HG03460 (cell line): ENCODE results near the gene RMDN3.

Experiments used
- ATAC-seq: cut with Tn5 transposase; IDR thresholded peaks from one replicate; pipeline ENCODE4 v1.9.1; 2021; ENCODE audit not compliant: unreplicated experiment

Gene RMDN3

DNA sequence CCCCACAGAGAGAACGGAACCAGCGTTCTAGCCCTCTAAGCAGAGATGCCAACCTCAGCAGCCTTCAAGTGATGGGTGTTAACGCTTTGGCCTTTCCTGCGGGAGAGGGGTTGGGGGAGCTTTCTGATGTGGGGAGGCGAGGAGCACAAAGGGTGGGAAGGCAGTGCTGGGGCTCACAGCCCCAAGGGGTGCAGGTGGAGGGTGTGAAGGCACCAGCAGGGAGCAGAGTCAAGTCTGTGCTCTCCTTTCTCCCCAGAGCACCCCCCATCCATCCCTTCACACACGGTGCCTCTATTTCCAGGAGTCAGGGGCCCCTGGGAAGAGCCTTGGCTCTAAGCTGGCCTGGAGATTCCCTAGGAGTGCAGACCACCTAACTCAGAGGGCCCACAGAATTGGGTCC, 18.8 kb upstream of the RMDN3 start:
- no peak for ATAC-seq

DNA sequence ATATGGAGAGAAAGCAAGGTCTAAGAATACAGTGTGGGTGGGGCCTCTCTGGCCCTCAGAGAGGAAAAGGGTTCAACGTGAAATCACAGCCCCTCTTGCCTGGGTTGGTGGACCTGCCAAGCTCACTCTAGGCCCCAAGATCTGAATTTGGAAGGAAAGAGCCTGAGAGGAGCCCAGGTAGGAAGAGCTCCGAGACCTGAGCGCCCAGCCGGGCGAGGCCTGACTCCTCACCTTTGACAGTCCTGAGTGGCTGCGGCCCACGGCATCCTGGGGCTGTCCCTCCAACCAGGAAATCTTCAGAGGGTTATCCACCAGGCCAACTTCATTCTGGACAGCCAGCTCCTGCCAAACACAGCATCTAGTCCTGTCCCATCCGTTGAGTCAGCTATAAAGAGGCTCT, 18.4 kb upstream of the RMDN3 start:
- ATAC-seq, result no peak

DNA sequence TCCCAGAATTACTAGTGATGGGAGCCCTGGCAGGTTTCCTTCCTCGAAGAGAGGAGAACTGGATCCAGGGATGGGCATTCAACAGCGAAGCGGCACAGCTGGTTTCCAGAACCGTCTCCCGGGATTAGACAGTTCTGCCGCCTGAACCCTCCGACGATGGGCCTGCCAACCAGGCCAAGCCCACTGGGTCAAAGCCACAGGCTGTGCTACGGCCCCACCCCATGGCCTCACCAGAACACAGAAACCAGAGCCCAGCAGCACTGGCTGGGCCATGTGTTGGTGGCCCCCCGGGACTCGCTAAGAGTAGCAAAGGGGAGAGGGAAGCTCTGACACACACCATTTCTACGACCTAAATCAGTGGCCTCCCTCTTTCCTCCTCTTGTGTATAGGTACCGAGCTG, 17.0 kb upstream of the RMDN3 start:
- no peak for ATAC-seq

DNA sequence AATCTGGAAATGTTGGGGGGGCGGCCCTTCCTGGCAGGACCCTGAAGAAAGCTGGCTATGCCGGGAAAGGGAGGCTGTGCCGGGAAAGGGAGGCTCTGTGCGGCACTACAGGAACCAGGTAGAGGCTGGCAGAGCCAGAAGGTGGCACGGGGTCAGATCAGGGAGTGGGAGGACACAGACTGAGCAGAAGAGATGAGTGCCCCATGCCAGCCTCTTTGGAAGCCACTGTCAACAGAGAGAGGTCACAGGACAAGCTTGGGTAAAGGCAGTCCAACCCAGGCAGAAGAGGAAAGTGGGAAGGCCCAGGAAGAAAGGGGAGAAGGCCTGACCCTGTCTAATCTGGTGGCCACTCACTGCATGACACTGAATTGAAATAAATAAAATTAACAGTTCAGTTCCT, 16.2 kb upstream of the RMDN3 start:
- no peak for ATAC-seq

DNA sequence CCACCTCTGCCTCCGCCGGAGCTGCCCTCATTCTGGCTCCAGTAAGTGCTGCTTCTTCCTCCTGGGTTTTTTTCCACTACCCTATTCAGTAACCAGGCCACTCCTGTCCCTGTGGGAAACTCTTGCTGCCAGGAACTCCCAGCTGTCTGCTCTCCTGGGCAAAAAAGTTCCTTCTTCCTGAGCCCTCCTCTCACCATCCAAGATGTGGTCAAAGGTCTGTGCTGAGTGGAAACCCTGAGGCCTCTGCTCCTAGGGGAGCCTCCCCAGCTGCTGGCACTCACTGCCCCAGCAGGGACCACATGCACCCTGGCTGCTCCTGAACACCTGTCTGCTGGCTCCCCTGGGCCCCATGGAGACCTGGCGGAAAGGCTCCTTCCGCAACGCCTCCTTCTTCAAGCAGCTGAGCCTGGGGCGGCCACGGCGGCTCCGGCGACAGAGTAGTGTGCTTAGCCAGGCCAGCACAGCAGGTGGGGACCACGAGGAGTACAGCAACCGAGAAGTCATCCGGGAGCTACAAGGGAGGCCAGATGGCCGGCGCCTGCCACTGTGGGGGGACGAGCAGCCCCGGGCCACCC, 15.2 kb upstream of the RMDN3 start:
- no peak for ATAC-seq

DNA sequence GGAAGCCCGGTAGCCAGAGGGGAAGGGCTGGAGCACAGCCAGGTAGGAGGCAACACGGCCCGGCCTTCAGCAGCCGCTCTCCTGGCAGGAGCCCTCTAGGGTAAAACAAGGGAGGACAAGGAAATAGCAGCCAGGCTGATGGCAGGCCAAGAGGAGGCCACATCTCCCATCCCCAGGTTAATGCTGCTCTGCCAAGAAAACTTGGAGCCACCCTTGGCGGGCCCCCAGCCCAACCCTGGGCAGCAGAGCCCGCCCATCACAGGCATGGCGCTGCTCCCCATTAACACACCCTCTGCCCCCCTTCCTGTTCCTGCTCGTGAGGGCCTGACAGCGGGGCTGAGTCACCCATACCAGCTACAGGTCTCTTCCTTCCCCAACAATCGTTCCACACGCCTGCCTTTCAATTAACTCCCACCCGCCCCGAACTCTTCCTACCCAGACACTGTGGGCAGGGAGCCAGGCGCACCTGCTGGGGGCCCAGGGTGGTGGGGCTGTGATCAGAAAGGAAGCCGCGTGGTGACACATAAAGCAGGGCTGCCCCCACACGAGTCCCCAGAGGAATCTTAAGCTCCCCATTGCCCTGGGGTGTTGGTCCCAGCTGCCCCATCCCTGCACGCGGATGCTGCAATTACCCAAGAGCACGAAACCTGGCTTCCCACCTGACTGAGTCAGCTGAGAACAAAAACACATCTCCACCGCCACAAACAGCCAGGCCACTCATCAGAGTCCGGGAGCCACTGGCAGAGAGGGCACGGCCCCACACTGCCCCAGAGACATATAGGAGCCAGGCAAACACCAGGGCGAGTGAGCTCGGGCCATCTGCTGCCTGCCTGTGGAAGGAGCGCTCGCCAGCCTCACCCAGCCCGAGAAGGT, 14.5 kb upstream of the RMDN3 start, which contains the start of gene C15orf62:
TSS of gene C15orf62 (plus strand) at position 707 of the 873 bp plus-strand sequence. CDS start 516 bp downstream, outside the sequence.
- peak; percentile 50 for ATAC-seq

DNA sequence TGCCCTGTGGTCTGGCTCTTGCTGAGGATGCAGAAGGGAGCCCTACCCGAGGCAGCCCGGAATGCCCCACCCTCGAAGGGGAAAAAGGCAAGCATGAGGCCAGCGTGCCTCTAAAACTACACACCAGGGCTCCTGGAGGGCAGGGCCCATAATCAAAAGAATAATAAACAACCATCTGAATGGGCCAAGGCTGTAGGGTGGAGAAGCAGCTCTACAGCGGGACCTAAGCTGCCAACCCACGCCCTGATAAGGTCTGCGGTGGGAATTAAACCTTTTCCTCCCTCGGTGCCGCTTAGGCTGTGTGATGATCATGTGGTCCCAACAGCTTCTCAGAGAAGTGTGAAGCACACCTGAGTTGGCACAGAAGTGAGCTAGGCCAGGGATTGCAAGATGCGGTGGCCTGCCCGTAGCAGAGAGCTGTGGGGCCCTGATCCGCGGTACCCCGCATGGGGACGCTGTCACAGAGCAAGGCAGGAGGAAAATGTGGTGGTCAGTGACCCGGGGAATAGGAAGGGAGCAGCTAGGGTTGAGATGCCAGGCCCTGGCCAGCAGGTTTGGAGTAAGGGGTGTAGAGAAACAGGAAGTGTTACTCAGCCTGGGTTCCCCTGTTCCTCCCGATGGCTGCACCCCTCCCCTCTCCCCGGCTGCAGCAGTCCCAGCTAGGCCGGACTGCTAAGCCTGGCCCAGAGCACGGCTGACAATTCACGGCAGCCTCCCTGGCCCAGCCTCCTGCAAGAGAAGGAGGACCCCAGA, 13.6 kb upstream of the RMDN3 start:
- no peak for ATAC-seq

DNA sequence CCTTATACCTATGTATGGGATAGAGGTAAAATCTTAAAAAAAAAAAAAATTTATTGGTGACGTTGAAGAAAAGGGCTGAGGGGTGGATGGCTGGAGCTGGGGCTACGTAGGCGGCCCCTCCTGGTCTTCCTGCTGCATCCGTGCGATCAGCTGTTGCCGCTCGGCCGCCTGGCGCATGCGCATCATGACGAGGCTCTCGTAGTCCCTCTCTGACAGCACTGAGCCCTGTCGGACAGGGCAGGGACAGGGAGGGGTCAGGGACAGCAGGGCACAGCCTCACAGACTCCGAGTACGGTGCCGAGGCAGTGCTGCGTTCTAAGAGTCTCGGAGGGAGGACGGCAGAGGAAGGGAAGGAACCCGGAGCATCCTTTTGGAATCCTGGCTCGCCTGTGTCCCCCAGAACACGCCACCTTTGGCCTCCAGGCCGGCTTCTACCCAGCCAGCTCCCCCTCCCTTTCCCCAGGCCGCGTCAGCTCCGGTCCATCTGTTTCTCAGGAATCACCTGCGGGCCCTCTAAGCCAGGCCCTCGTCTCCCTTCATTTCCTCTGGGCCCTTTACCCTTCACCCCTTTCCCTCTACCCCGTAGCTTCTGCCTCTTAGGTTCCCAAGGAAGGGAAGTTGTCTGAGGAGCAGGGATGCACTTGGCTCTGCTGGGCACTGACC, 12.9 kb upstream of the RMDN3 start:
- no peak for ATAC-seq

DNA sequence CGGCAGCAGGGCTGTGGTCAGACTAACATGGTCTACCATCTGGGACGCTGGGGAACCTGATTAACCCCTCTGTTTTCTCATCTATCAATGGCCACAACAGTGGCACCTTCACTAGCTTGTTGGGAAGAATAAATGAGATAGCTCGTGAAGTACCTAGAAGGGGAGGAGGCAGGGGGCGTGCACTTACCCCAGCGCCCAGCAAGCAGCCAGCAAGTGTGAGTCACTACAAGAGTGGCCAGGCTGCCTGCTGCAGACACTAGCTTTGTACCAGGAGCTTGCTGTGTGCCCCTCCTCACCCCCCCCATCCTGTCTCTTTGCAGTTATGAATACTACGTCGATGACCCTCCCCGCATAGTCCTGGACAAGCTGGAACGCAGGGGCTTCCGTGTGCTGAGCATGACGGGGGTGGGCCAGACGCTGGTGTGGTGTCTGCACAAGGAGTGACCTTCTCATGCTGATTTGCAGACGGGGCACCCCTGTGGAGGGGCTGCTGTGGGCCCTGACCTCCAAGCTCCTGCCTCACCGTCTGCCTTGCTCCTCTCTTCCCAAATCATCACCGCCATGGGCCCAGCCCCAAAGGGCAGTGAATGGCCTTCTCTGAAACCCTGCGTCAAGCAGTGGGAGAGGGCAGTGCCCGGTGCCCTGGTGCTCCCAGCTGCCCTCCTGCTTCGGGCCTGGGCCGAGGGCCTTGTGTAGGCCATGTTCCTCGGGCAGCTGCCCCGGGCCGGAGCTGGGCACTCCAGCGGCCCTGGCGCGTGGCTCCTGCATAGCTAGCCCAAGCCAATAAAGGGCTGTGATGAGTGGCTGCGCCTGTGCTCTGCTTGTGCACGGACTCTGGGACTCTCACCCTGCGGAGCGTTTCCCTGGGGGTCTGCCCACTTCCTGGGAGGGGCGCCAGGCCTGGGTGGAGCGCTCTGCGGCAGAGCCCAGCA, 12.1 kb upstream of the RMDN3 start:
- no peak for ATAC-seq

DNA sequence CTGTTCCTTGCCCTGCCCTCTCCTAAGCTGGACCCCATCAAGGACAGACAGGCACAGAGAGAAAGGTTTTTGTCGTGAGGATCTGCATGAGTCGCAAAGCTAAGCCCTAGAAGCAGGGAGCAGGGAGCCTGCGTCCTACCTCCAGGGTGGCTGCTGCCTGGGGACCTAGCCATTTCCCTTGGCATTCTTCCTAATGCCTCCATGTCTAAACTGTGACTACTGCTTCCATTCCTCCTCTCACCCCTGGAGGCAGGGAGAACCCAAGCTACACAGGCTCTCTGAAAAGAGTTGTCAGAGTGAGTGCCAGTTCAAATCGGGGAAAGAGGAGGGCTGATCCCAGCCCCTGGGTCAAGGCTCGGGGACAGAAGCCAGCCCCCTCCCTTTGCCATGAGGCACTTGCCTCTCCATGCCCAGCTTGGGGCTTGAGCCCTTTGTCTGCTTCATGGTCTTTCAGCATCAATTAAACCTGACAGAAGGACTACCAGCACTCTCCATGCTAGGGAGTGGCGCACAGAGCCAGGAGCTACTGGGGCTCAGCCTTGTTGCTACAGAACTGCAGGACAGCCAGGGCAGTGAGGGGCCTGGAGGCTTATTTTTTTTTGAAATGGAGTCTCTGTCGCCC, 11.3 kb upstream of the RMDN3 start:
- no peak for ATAC-seq

DNA sequence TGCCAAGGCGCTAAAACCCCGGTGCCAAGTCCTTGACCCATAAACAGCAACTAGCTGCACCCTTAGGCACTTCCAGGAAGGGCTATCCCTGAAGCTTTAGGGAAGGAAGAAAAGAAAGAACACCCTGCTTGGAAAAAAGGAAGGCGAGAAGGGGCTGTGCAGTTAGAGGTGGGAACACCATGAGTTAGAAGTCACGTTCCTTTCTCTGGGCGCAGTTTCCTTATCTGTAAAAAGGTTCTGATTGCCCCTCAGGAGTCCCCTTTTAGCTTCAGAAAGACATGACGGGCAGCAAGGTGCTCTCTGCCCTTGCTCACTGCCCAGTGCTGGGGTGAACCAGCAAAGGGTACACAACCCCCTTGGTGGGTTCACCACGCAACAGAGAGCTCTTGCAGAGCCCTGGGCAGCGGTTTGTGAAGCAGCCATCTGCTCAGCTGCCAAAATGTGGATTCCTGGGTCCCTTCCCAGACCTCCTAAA, 9.6 kb upstream of the RMDN3 start:
- no peak for ATAC-seq

DNA sequence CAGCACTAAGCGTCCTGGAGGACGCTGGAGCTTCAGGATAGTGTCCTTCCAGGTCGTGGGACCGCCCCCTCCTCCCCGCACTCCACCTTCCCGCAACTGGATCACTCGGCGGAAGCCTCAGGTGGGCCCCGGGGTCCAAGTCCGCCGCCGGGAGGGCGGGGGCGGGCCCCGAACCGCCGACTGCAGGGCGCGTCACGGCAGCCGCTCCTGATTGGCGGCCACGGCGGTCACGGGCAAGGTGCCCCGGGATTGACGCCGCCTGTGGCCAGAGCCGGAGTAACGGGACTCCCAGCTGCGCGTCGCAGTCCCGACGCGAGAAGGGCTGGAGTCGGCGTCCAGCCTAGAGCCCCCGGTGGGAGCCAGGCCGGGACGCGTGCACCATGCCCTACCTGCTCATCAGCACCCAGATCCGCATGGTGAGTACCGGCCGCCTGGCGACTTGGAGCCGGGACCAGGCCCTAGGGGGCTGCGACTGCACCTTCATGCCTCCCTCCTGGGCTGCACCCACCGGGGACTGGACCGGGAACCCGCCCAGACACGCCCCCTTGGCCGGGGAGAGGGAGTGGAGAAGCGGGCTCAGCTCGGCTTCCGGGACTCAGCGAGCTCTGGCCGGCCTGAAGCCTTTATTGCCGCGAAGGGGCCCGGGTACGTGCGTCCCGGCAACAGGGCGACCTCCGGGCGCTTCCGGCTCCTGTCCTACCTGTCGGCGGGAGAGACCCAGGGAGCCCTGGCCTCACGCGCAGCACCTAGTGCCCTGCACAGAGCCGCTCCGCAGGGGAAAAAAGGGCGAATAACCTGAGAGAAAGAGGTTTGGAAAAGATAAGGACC, 9.0 kb upstream of the RMDN3 start, which contains the start of gene GCHFR:
TSS of gene GCHFR (plus strand) at position 268 of the 828 bp plus-strand sequence. CDS start at position 381, 113 bp downstream.
- ATAC-seq, result no peak

DNA sequence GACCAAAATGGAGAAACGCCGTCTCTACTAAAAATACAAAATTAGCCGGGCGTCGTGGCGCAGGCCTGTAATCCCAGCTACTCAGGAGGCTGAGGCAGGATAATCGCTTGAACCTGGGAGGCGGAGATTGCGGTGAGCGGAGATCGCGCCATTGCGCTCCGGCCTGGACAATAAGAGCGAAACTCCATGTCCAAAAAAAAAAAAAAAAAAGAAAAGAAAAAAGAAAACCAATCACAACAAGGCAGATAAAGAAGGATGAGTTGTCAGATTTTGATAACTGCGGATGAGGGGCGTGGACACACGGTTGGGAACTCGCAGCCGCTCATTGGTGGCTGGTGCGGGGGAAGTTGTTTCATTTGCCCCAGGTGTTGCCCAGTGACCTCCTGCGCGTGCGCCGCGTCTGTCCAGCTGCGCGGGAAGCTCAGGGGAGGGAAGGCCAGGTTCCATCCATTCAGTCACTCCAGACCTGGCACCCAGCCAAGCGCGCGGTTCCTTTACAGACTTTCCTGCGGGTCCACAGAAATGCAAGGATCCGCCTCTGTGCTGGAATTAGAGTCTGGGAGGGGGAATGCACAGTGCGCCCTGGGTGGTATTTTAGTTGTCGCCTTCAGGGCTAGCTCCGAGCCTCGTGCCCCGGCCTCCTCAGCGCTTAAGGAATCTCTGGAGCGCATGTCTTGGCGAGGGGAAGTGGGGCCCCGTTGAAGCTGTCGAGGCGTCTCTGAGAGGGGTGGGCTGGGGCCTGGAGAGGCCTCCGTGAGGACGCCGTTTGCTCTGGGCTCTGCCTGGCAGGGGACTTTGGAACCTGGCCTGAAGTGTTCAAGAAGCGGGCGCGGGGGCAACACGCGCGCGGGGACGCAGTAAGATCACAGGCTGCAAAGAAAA, 8.1 kb upstream of the RMDN3 start:
- no peak for ATAC-seq

DNA sequence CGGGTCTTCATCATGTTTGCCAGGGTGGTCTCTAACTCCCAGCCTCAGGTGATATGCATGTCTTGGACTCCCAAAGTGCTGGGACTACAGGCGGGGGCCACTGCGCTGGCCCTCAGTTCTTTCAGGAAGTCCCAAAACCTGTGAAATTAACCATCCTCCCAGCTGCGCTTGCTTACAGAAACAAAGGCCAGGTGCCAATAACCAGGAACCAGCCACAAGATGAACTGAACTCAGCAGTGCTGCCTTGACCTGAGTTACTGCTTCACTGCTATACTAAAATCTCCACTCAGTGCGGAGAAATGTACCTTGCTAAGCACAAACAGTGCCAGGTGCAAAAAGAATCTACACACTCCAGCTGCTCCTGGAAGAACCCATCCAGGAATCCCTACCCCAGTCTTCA, 4.9 kb upstream of the RMDN3 start:
- ATAC-seq, result no peak

DNA sequence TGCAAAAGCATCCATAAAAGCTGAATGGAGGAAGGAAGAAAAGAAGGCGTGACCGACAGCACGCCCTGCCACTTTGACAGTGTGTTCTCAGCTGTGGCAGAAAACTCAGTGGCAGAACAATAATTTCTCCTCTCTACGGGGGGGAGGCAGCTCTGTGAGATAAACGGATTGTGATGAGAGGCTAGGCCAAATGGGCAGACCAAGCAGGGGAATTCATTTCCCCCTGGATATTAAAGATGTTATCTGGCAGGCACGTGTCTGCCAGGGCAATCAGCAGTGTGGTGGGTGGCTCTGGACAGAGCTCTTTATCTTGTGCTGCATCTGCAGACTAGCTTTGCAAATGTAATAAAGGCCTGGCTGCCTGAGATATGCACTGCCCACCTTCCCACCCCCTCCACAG, 1.9 kb upstream of the RMDN3 start:
- no peak for ATAC-seq

DNA sequence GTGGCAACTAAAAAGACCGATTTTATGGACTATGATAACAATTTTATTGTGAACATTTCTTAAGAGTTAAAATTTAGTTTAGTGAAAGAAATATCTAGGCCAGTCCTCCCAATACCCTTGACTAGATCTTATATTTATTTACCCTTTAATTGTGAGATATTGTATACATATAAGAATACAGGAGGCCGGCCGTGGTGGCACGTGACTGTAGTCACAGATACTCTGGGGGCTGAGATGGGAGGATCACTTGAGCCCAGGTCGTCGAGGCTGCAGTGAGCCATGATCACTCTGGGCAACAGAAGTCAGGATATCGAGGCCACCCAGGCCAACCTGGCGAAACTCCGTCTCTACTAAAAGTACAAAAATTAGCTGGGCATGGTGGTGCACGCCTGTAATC, 756 bp upstream of the RMDN3 start:
- no peak for ATAC-seq

DNA sequence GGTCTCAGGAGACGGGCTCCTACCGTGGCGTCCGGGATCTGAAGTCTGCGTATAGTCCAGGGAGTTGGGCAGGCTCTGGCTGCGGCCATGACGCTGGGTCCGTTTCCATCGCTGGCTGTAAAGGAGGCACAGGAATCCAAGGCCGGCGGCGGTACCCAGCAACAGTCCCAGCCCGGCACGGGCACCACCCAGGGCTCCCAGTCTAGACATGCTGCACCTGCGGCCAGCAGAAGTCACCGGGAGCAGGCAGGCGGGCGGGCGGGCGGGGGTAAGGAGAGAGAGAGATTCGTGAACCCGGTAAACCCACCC, 526 bp downstream of the RMDN3 start:
- ATAC-seq, result peak; percentile 19

DNA sequence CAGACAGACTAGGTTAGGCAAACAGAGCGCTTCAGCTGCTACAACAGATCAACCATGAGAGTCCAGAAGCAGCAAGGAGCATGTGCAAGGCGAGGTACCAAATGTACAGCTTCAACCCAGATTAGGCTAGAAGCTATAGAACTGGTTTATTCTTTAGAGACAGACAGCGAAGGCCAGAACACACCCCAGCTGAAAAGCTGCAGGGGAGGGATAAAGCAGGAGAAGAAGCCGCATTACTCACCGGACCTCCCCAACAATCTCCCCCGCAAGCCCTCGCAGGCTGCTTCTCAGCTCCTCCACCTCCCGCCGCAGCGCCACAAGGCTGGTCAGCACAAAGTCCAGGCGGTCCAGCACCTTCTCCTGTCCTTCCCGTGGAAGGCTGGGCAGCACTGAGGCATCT, 3.3 kb downstream of the RMDN3 start:
- ATAC-seq, result no peak
